CD4-positive, alpha-beta T cell treated with Interferon gamma for 1 hour (primary cell): Measurements from ENCODE around the gene MTHFS.

Experiments used
- DNase-seq: peaks from one replicate; pipeline ENCODE4 v3.0.0-alpha.2; 2020

MTHFS gene

GRCh38 chr15:79811406-79812405, 85.1 kb downstream of the MTHFS start:
- no peak for DNase-seq

- DNase-seq = no peak
These were observed 92.0 kb downstream of the MTHFS start for GRCh38 chr15:79804838-79805237.

DNA sequence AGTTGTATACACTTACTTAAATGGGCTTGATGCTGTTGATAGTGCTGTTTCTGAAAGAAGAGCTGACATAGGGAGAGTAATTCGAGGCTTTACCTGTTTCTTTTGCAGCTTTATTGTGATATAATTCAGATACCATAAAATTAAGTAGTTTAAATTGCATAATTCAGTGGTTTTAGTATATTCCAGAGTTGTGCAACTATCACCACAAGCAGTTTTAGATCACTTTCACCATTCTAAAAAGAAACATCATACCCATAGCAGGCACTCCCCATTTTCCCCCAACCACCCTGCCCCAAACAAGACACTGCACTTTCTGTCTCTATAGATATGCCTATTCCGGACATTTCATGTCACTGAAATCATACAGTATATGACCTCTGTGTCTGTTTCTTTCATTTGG, 98.5 kb downstream of the MTHFS start:
- DNase-seq = no peak
